ENCODE measurements around the gene PLEKHG3. TPM values are rescaled to one million over a fixed set of nuclear protein-coding genes. Genes with fewer than 3 reads are reported as not detected.

PLEKHG3 gene
- total and polyA plus RNA-seq, 9 donors = 17.6 to 34.3 (median 26.9) TPM

DNA sequence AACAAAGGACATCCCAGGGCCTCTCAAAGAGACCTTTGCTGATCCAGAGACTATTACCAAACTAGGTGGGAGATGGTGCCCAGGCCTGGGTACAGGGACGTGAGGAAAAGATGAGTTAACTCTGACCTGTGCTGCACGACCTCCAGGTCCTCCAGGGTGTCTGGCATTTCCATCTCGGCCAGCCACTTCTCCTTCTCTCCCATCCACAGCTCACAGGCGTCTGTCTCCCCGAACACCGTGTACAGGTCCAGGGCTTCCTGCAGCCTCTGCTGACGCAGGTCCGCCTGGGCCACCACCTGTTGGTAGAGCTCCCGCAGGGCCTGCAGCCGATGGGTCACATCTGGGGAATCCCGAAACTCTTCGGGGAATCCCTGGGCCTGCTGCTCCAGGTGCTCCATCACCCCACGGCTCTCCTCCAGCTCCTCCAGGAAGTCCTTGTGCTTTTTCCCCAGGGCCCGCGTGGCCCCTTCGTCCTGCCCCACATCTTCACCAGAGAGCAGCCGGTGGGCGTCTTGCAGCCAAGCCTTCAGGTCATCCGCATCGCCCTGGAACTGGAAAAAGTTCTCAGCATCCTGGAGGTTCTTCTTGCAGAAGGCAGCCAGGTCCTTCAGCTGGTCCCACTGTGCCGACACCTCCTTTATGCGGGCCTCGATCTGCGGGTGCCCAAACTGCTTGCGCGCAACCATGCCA lies 88.8 kb downstream of the PLEKHG3 start:
- no peaks in the 10 kb centered on the region for H3K9me3 ChIP-seq (replicated peaks; ENCODE audit: control insufficient read depth, low read depth, low read length)
- no peaks in the 10 kb centered on the region for H3K27me3 ChIP-seq (ENCODE audit: control insufficient read depth, insufficient read depth, low read length)
- 92% methylated on average over 26 of the region's 26 CpGs for WGBS (ENCODE audit: insufficient coverage)
- no peak overlapping the region for H3K27ac ChIP-seq (ENCODE audit: low read length)
- H3K4me3 ChIP-seq (ENCODE audit: low read length) = no peak overlapping the region
- DNase-seq = no peak
- no peaks in the 10 kb centered on the region for H3K4me1 ChIP-seq (ENCODE audit: control insufficient read depth, insufficient read depth, low read length)
- peaks cover 48% of the 10 kb centered on the region for H3K36me3 ChIP-seq (ENCODE audit: control insufficient read depth, insufficient read depth, low read length)

DNA sequence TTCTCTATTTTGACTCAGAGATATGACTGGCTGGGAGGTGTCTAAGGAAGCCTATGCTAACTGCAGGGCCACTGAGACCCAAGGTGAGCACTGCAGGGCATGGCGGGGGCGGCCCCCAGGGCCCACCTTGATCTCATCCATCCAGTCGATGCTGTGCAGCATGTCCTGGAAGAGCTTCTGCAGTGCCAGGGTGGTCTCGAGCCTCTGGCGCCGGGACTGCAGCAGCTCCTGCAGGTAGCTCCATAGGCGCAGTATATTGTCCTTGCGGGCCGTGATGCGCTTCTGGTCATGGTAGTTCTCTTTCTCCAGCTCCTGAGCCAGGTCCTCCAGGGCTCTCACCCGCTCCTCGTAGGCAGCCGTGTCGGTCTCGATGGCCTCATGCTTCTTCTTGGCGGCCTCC lies 91.0 kb downstream of the PLEKHG3 start:
- H3K9me3 ChIP-seq (replicated peaks; ENCODE audit: control insufficient read depth, low read depth, low read length) = no peaks in the 10 kb centered on the region
- no peak for DNase-seq
- WGBS (ENCODE audit: insufficient coverage) = 90% methylated on average over 16 of the region's 16 CpGs
- peaks cover 51% of the 10 kb centered on the region for H3K36me3 ChIP-seq (ENCODE audit: control insufficient read depth, insufficient read depth, low read length)
- no peaks in the 10 kb centered on the region for H3K27me3 ChIP-seq (ENCODE audit: control insufficient read depth, insufficient read depth, low read length)
- no peak overlapping the region for H3K27ac ChIP-seq (ENCODE audit: low read length)
- no peaks in the 10 kb centered on the region for H3K4me1 ChIP-seq (ENCODE audit: control insufficient read depth, insufficient read depth, low read length)
- H3K4me3 ChIP-seq (ENCODE audit: low read length) = no peak overlapping the region

GRCh38 chr14:64795921-64796320 lies 91.7 kb downstream of the PLEKHG3 start:
- peaks cover 55% of the 10 kb centered on the region for H3K36me3 ChIP-seq (ENCODE audit: control insufficient read depth, insufficient read depth, low read length)
- 48% methylated on average over 2 of the region's 3 CpGs for WGBS (ENCODE audit: insufficient coverage)

DNA sequence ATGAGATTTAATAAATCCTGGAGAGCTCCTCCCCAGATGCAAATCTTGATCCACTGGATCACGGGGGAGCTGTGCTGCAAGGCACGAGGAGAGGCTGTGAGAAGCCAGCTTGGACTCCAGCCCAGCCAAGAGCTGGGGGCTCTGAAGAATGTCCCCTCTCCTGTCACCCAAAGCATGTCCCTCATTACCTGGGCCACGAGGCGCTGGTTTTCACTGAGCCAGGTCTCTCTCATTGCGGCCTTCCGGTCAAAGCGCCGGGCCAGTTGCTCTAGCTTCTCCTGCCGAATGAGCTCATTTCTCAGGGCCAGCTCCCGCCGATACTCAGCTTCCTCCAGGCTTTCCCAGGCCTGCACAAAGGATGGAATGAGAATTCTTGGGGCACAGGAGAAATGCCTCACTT lies 92.1 kb downstream of the PLEKHG3 start:
- H3K9me3 ChIP-seq (replicated peaks; ENCODE audit: control insufficient read depth, low read depth, low read length) = no peaks in the 10 kb centered on the region
- H3K27me3 ChIP-seq (ENCODE audit: control insufficient read depth, insufficient read depth, low read length) = no peaks in the 10 kb centered on the region
- H3K27ac ChIP-seq (ENCODE audit: low read length) = no peak overlapping the region
- peaks cover 59% of the 10 kb centered on the region for H3K36me3 ChIP-seq (ENCODE audit: control insufficient read depth, insufficient read depth, low read length)
- 78% methylated on average over 11 of the region's 11 CpGs for WGBS (ENCODE audit: insufficient coverage)
- DNase-seq = no peak
- no peaks in the 10 kb centered on the region for H3K4me1 ChIP-seq (ENCODE audit: control insufficient read depth, insufficient read depth, low read length)
- H3K4me3 ChIP-seq (ENCODE audit: low read length) = no peak overlapping the region

More at GRCh38 chr14:64795921-64796320, 91.7 kb downstream of the PLEKHG3 start:
- DNase-seq = no peak
- Histone ChIP-seq H3K27ac (ENCODE audit: low read length) (no peak overlapping the region), H3K27me3 (ENCODE audit: control insufficient read depth, insufficient read depth, low read length) (no peaks in the 10 kb centered on the region), H3K9me3 (replicated peaks; ENCODE audit: control insufficient read depth, low read depth, low read length) (no peaks in the 10 kb centered on the region), H3K4me3 (ENCODE audit: low read length) (no peak overlapping the region), H3K4me1 (ENCODE audit: control insufficient read depth, insufficient read depth, low read length) (no peaks in the 10 kb centered on the region)

- no peaks in the 10 kb centered on the region for H3K4me1 ChIP-seq (ENCODE audit: control insufficient read depth, insufficient read depth, low read length)
- no peaks in the 10 kb centered on the region for H3K27me3 ChIP-seq (ENCODE audit: control insufficient read depth, insufficient read depth, low read length)
- H3K4me3 ChIP-seq (ENCODE audit: low read length) = no peak overlapping the region
- WGBS (ENCODE audit: insufficient coverage) = 93% methylated on average over 10 of the region's 10 CpGs
- no peak for DNase-seq
- H3K27ac ChIP-seq (ENCODE audit: low read length) = no peak overlapping the region
- no peaks in the 10 kb centered on the region for H3K9me3 ChIP-seq (replicated peaks; ENCODE audit: control insufficient read depth, low read depth, low read length)
- H3K36me3 ChIP-seq (ENCODE audit: control insufficient read depth, insufficient read depth, low read length) = peaks cover 49% of the 10 kb centered on the region
Observed at GRCh38 chr14:64799555-64799954, 95.3 kb downstream of the PLEKHG3 start.

Other genes with a start within 250 kb of the PLEKHG3 start
- gene AKAP5, start 238.9 kb upstream of the PLEKHG3 start, total RNA-seq = 0.27 TPM
- under 1 TPM; 0.22 to 0.64 (median 0.55) TPM for gene AKAP5, start 238.9 kb upstream of the PLEKHG3 start, polyA plus RNA-seq (ENCODE audit: insufficient read depth in 1 of 8, insufficient read length in 8 of 8, low replicate concordance in 1 of 8)
- 6.1 TPM for gene ZBTB25, start 200.6 kb upstream of the PLEKHG3 start, total RNA-seq
- gene ZBTB25, start 200.6 kb upstream of the PLEKHG3 start, polyA plus RNA-seq (ENCODE audit: insufficient read depth in 1 of 8, insufficient read length in 8 of 8, low replicate concordance in 1 of 8) = 1 to 10 TPM; 4.8 to 8.6 (median 7.2) TPM
- gene ZBTB1, start 199.7 kb upstream of the PLEKHG3 start, total RNA-seq = 34.8 TPM
- gene ZBTB1, start 199.7 kb upstream of the PLEKHG3 start, polyA plus RNA-seq (ENCODE audit: insufficient read depth in 1 of 8, insufficient read length in 8 of 8, low replicate concordance in 1 of 8) = 10 to 100 TPM; 24.1 to 42.4 (median 31.7) TPM
- 6.8 TPM for gene HSPA2, start 163.7 kb upstream of the PLEKHG3 start, total RNA-seq
- 10 to 100 TPM in 2 of 8 donors, 1 to 10 TPM in 6; 7.6 to 34.4 (median 9.3) TPM for gene HSPA2, start 163.7 kb upstream of the PLEKHG3 start, polyA plus RNA-seq (ENCODE audit: insufficient read depth in 1 of 8, insufficient read length in 8 of 8, low replicate concordance in 1 of 8)
- gene PPP1R36, start 154.5 kb upstream of the PLEKHG3 start, total RNA-seq = 0.31 TPM
- gene PPP1R36, start 154.5 kb upstream of the PLEKHG3 start, polyA plus RNA-seq (ENCODE audit: insufficient read depth in 1 of 8, insufficient read length in 8 of 8, low replicate concordance in 1 of 8) = under 1 TPM; 0.29 to 0.83 (median 0.49) TPM
- gene SPTB, start 175.5 kb downstream of the PLEKHG3 start, total RNA-seq = 126 TPM
- 100 to 1,000 TPM in 6 of 8 donors, 10 to 100 TPM in 2; 80.2 to 202 (median 139) TPM for gene SPTB, start 175.5 kb downstream of the PLEKHG3 start, polyA plus RNA-seq (ENCODE audit: insufficient read depth in 1 of 8, insufficient read length in 8 of 8, low replicate concordance in 1 of 8)
- 41.8 TPM for gene CHURC1, start 210.0 kb downstream of the PLEKHG3 start, total RNA-seq
- 10 to 100 TPM; 37.7 to 46.7 (median 40.1) TPM for gene CHURC1, start 210.0 kb downstream of the PLEKHG3 start, polyA plus RNA-seq (ENCODE audit: insufficient read depth in 1 of 8, insufficient read length in 8 of 8, low replicate concordance in 1 of 8)
- gene GPX2, start 238.3 kb downstream of the PLEKHG3 start, total RNA-seq = not detected
- gene GPX2, start 238.3 kb downstream of the PLEKHG3 start, polyA plus RNA-seq (ENCODE audit: insufficient read depth in 1 of 8, insufficient read length in 8 of 8, low replicate concordance in 1 of 8) = 1 to 10 TPM in 1 of 8 donors, under 1 TPM in 7; 0.24 to 1.3 (median 0.39) TPM